ENCODE measurements around the gene SOAT1. TPM values are rescaled to one million over a fixed set of nuclear protein-coding genes. Genes with fewer than 3 reads are reported as not detected.

SOAT1 gene
- total RNA-seq, 2 donors from 2014 or later, result 36.1 to 37.9 TPM

DNA sequence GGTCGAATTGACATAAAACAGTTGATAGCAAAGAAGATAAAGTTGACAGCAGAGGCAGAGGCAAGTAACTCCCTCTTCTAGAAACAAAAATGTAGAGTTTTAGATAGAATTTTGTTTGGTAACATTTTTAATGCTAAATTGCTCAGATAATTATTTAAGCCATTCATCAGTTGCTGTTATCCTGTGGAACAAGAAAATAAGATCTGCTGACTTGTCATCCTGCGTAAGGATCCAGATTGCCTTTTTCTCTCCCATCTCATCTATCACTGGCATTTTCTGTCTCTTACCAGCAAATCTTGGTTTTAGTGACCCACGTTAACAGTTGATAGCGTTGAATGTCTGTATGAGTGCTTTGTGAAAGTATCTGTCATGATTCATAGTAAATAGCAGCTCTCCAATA is 29.8 kb downstream of the SOAT1 start:
- H3K9ac ChIP-seq (ENCODE audit: low read depth in 2 of 2, low read length in 2 of 2), result no peak overlapping the region
- intact Hi-C loops (cut with DNase I), result no loop called here
- TF ChIP-seq, protein P1, sequence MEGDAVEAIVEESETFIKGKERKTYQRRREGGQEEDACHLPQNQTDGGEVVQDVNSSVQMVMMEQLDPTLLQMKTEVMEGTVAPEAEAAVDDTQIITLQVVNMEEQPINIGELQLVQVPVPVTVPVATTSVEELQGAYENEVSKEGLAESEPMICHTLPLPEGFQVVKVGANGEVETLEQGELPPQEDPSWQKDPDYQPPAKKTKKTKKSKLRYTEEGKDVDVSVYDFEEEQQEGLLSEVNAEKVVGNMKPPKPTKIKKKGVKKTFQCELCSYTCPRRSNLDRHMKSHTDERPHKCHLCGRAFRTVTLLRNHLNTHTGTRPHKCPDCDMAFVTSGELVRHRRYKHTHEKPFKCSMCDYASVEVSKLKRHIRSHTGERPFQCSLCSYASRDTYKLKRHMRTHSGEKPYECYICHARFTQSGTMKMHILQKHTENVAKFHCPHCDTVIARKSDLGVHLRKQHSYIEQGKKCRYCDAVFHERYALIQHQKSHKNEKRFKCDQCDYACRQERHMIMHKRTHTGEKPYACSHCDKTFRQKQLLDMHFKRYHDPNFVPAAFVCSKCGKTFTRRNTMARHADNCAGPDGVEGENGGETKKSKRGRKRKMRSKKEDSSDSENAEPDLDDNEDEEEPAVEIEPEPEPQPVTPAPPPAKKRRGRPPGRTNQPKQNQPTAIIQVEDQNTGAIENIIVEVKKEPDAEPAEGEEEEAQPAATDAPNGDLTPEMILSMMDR (IDR thresholded peaks at IDR 0.05), result no peak
- H3K4me1 ChIP-seq, result no peaks in the 10 kb centered on the region
- H3K27ac ChIP-seq, result no peak overlapping the region
- H3K36me3 ChIP-seq, result no peaks in the 10 kb centered on the region
- H3K4me3 ChIP-seq, result no peak overlapping the region
- DNase-seq, result no peak
- H3K9me3 ChIP-seq, result no peaks in the 10 kb centered on the region
- no peaks in the 10 kb centered on the region for H3K27me3 ChIP-seq

DNA sequence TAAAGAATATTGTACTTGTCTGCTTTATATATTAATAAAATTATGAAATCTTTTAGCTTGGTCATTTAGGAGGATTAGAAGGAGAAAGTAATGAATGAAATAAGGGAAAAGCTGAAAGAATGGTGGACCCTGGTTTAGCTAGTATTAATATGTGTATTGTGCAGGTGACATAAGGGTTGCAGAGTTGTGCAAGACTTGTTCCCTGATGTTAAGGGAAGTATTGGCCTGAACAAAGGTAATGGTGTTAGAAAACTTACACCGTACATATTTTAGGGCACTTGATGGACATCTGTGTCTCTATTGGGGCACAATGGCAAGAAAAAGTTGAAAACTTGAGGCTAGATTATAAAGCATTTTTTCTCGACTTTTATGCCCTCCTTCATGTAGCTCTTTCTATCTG is 32.2 kb downstream of the SOAT1 start:
- intact Hi-C loops (cut with DNase I), result no loop called here
- Histone ChIP-seq H3K9ac (ENCODE audit: low read depth in 2 of 2, low read length in 2 of 2) (no peak overlapping the region), H3K9me3 (no peaks in the 10 kb centered on the region), H3K36me3 (no peaks in the 10 kb centered on the region), H3K27ac (no peak overlapping the region), H3K4me1 (no peaks in the 10 kb centered on the region), H3K27me3 (no peaks in the 10 kb centered on the region), H3K4me3 (no peak overlapping the region)
- no peak for DNase-seq
- TF ChIP-seq, protein P1 (IDR thresholded peaks at IDR 0.05), result no peak

DNA sequence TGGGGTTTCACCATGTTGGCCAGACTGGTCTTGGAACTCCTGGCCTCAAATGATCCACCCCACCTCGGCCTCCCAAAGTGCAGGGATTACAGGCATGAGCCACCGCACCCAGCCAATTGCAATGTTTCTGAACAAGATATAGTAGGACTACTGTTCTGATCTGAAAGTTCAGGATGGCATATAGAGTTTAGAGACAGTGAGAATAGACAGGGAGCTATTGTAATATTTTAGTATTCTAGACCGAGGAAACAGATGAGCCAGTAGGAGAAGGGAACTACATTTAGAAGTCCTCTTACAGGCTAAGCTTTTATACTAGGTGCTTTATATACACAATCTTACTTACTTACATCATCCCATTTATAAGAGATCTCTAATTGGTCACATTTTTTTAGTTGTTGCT is 33.1 kb downstream of the SOAT1 start:
- Histone ChIP-seq H3K27me3 (no peaks in the 10 kb centered on the region), H3K9ac (ENCODE audit: low read depth in 2 of 2, low read length in 2 of 2) (no peak overlapping the region), H3K36me3 (no peaks in the 10 kb centered on the region), H3K9me3 (no peaks in the 10 kb centered on the region), H3K4me3 (no peak overlapping the region), H3K4me1 (no peaks in the 10 kb centered on the region), H3K27ac (no peak overlapping the region)
- DNase-seq, result no peak
- intact Hi-C loops (cut with DNase I), result no loop called here
- TF ChIP-seq, protein P1 (IDR thresholded peaks at IDR 0.05), result no peak

DNA sequence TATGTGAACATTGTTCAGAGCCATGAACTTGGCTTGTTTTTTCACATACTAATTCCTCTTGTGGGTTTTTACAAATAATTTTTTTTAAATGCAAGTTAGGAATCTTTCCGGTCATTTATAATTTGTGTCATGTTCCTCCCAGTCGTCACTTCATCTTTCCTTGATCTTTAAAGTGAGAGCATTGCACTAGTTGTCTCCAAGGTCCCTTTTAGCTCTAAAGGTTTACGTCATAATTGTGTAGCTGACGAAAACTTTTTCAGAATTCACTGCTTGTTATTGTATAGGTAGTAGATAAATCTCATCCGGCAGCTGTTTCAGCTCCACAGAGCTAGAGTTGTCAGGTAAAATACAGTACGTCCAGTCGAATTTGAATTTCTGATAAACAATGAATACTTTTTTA is 33.6 kb downstream of the SOAT1 start:
- H3K27me3 ChIP-seq, result no peaks in the 10 kb centered on the region
- no peak overlapping the region for H3K27ac ChIP-seq
- no peak overlapping the region for H3K4me3 ChIP-seq
- H3K9me3 ChIP-seq, result no peaks in the 10 kb centered on the region
- no peak for DNase-seq
- no peaks in the 10 kb centered on the region for H3K36me3 ChIP-seq
- H3K9ac ChIP-seq (ENCODE audit: low read depth in 2 of 2, low read length in 2 of 2), result no peak overlapping the region
- intact Hi-C loops (cut with DNase I), result no loop called here
- TF ChIP-seq, protein P1 (IDR thresholded peaks at IDR 0.05), result no peak
- H3K4me1 ChIP-seq, result no peaks in the 10 kb centered on the region

DNA sequence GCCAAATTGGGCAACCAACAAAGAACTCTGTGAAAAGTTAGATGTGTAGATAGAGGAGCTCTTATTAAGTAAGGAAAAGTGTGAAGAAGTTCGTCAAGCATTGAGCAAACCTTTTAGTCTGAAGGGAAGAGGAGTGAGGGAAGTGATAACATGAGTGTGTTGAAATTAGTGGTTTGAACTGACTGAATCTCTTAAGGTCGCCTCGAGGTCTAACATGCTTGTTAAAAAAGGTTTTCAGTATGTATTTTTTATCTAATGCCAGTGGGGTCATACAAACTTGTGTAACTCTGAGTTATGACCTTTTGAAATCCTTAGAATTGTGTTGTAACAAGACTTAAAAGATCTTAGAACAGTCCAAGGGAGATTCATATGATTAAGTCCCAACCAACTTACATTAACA is 34.1 kb downstream of the SOAT1 start:
- no peaks in the 10 kb centered on the region for H3K4me1 ChIP-seq
- H3K27ac ChIP-seq, result no peak overlapping the region
- H3K9me3 ChIP-seq, result no peaks in the 10 kb centered on the region
- intact Hi-C loops (cut with DNase I), result no loop called here
- H3K9ac ChIP-seq (ENCODE audit: low read depth in 2 of 2, low read length in 2 of 2), result no peak overlapping the region
- no peaks in the 10 kb centered on the region for H3K36me3 ChIP-seq
- DNase-seq, result no peak
- H3K27me3 ChIP-seq, result no peaks in the 10 kb centered on the region
- TF ChIP-seq, protein P1 (IDR thresholded peaks at IDR 0.05), result no peak
- no peak overlapping the region for H3K4me3 ChIP-seq

DNA sequence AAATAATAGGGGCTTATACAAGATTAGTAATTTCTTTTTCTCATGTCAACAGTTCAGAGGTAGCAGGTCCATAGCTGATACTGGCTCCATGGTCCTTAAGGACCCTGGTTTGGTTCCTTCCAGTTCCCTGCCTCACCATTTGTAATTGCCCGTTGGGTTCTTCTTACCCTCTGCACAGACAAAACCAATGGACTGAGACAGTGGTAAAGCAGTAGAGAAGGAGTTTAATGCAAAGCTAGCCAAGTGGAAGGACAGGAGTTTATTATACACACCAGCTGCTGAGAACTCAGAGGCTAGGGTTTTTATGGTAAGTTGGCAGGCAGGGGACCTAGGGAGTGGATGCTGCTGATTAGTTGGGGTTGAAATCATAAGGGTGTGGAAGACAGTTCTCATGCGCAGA is 36.3 kb downstream of the SOAT1 start:
- TF ChIP-seq, protein P1 (IDR thresholded peaks at IDR 0.05), result no peak
- no peak overlapping the region for H3K27ac ChIP-seq
- DNase-seq, result no peak
- H3K27me3 ChIP-seq, result no peaks in the 10 kb centered on the region
- H3K4me1 ChIP-seq, result no peaks in the 10 kb centered on the region
- H3K36me3 ChIP-seq, result no peaks in the 10 kb centered on the region
- H3K9ac ChIP-seq (ENCODE audit: low read depth in 2 of 2, low read length in 2 of 2), result no peak overlapping the region
- intact Hi-C loops (cut with DNase I), result no loop called here
- no peaks in the 10 kb centered on the region for H3K9me3 ChIP-seq
- no peak overlapping the region for H3K4me3 ChIP-seq

Measured in colonic mucosa (tissue), 4 donors.